Neural progenitor cell (in vitro differentiated cells): ENCODE results near the gene FER. TPM values are rescaled to one million over a fixed set of nuclear protein-coding genes. Genes with fewer than 3 reads are reported as not detected.

Source experiments
- DNase-seq: peaks from one replicate; pipeline ENCODE4 v3.0.0-alpha.2; 2016; ENCODE audit warnings: low spot score
- H2AFZ ChIP-seq: fragments of 200-600 bp; sonication (generic); replicated peaks from 2 replicates; pipeline ENCODE4 v1.6.1; 2016; ENCODE audit warnings: antibody characterized with exemption
- H3F3A ChIP-seq: fragments of 200-600 bp; sonication (generic); 2 replicates; pipeline ENCODE4 v1.6.1; 2016; ENCODE audit warnings: antibody characterized with exemption, low read depth
- H3K27ac ChIP-seq: fragments of 200-600 bp; sonication (generic); 2 replicates; pipeline ENCODE4 v1.5.1; 2016; ENCODE audit warnings: mild to moderate bottlenecking
- H3K27me3 ChIP-seq: fragments of 200-600 bp; sonication (generic); 2 replicates; pipeline ENCODE4 v1.6.1; 2016; ENCODE audit warnings: mild to moderate bottlenecking, moderate library complexity
- H3K36me3 ChIP-seq: fragments of 200-600 bp; sonication (generic); 2 replicates; pipeline ENCODE4 v1.5.1; 2016
- H3K4me1 ChIP-seq: fragments of 200-600 bp; sonication (generic); 2 replicates; pipeline ENCODE4 v1.6.1; 2016; ENCODE audit warnings: mixed run types
- H3K4me2 ChIP-seq: fragments of 200-600 bp; sonication (generic); 2 replicates; pipeline ENCODE4 v1.6.1; 2016
- H3K4me3 ChIP-seq: fragments of 200-600 bp; sonication (generic); 2 replicates; pipeline ENCODE4 v1.5.1; 2016
- H3K79me2 ChIP-seq: fragments of 200-600 bp; sonication (generic); 2 replicates; pipeline ENCODE4 v1.6.1; 2016; ENCODE audit warnings: low read depth
- H3K9ac ChIP-seq: fragments of 200-600 bp; sonication (generic); 2 replicates; pipeline ENCODE4 v1.6.1; 2016
- H3K9me3 ChIP-seq: fragments of 200-600 bp; sonication (generic); 2 replicates; pipeline ENCODE4 v1.5.1; 2016; ENCODE audit warnings: low read depth
- H4K20me1 ChIP-seq: fragments of 200-600 bp; sonication (generic); 2 replicates; pipeline ENCODE4 v1.6.1; 2016; ENCODE audit warnings: low read depth
- H3K27ac Mint-ChIP-seq: 3 replicates; pipeline ENCODE4 v1.8.0; 2021; ENCODE audit warnings: mixed read lengths
- H3K27me3 Mint-ChIP-seq: 2 replicates; pipeline ENCODE4 v1.8.0; 2022; ENCODE audit warnings: low read depth, mild to moderate bottlenecking, inconsistent platforms, moderate library complexity, mixed read lengths; ENCODE audit not compliant: insufficient read depth
- H3K36me3 Mint-ChIP-seq: 3 replicates; pipeline ENCODE4 v1.8.0; 2021; ENCODE audit warnings: mixed read lengths
- H3K4me1 Mint-ChIP-seq: 3 replicates; pipeline ENCODE4 v1.8.0; 2021; ENCODE audit warnings: mixed read lengths
- H3K4me3 Mint-ChIP-seq: 3 replicates; pipeline ENCODE4 v1.8.0; 2021; ENCODE audit warnings: mild to moderate bottlenecking, moderate library complexity, mixed read lengths
- H3K9me3 Mint-ChIP-seq: 3 replicates; pipeline ENCODE4 v1.8.0; 2020; ENCODE audit warnings: mixed read lengths
- EZH2 ChIP-seq: fragments of 200-600 bp; sonication (generic); IDR thresholded peaks from 2 replicates; pipeline ENCODE4 v1.6.1; 2017; ENCODE audit warnings: antibody characterized with exemption, mild to moderate bottlenecking, moderate library complexity
- EZH2phosphoT487 ChIP-seq: fragments of 200-600 bp; sonication (generic); IDR thresholded peaks from 2 replicates; pipeline ENCODE4 v1.6.1; 2017; ENCODE audit warnings: antibody characterized with exemption
- total RNA-seq: library from RNA; depleted of rRNA; stranded (reverse); fragments of >200 nt; gene quantifications from 2 replicates; pipeline ENCODE4 v1.2.3, GENCODE V29; 2015; ENCODE audit warnings: low replicate concordance
- TF ChIP-seq, protein P1 (sequence below): fragments of 200-600 bp; sonication (generic); IDR thresholded peaks from 2 replicates; pipeline ENCODE4 v1.5.1; 2017; ENCODE audit warnings: antibody characterized with exemption, mild to moderate bottlenecking

FER gene
- total RNA-seq, 1 donor from 2014 or later = 25.0 TPM

DNA sequence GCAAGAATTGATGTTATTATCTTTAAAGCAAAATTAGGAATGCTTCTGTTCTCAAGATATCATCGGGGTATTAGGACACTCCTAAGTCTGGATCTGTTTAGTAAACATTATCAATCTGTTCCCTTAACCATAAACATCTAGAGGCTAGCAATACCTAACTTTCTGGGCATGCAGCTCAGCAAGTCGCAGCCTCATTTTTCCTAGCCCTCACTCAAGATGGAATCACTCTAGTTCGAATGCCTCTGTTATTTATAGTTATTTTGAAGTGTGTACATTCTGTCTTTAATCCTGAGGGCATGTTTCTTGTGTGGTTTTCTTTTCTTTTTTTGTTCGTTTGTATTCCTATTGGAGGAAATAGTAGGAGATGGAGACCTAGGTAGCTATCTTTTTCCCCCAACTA is 66.9 kb downstream of the FER start:
- no peak overlapping the region for H2AFZ ChIP-seq
- peaks cover 4% of the 10 kb centered on the region for H3K9me3 Mint-ChIP-seq
- H3K4me2 ChIP-seq = no peak overlapping the region
- no peak for DNase-seq
- no peaks in the 10 kb centered on the region for H4K20me1 ChIP-seq
- H3K79me2 ChIP-seq = no peaks in the 10 kb centered on the region
- no peaks in the 10 kb centered on the region for H3K9me3 ChIP-seq
- H3K27ac ChIP-seq = no peak overlapping the region
- H3K4me3 Mint-ChIP-seq = no peak overlapping the region
- no peak overlapping the region for H3K9ac ChIP-seq
- no peaks in the 10 kb centered on the region for H3K27me3 Mint-ChIP-seq
- no peaks in the 10 kb centered on the region for H3K27me3 ChIP-seq
- peaks cover 10% of the 10 kb centered on the region for H3K4me1 ChIP-seq
- TF ChIP-seq, protein P1, sequence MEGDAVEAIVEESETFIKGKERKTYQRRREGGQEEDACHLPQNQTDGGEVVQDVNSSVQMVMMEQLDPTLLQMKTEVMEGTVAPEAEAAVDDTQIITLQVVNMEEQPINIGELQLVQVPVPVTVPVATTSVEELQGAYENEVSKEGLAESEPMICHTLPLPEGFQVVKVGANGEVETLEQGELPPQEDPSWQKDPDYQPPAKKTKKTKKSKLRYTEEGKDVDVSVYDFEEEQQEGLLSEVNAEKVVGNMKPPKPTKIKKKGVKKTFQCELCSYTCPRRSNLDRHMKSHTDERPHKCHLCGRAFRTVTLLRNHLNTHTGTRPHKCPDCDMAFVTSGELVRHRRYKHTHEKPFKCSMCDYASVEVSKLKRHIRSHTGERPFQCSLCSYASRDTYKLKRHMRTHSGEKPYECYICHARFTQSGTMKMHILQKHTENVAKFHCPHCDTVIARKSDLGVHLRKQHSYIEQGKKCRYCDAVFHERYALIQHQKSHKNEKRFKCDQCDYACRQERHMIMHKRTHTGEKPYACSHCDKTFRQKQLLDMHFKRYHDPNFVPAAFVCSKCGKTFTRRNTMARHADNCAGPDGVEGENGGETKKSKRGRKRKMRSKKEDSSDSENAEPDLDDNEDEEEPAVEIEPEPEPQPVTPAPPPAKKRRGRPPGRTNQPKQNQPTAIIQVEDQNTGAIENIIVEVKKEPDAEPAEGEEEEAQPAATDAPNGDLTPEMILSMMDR = no peak
- TF ChIP-seq EZH2 = no peak
- no peak for TF ChIP-seq EZH2phosphoT487
- H3K36me3 Mint-ChIP-seq = peaks cover 4% of the 10 kb centered on the region
- H3K36me3 ChIP-seq = no peaks in the 10 kb centered on the region
- H3F3A ChIP-seq = no peaks in the 10 kb centered on the region
- H3K4me3 ChIP-seq = no peak overlapping the region
- H3K4me1 Mint-ChIP-seq = no peaks in the 10 kb centered on the region
- no peak overlapping the region for H3K27ac Mint-ChIP-seq

DNA sequence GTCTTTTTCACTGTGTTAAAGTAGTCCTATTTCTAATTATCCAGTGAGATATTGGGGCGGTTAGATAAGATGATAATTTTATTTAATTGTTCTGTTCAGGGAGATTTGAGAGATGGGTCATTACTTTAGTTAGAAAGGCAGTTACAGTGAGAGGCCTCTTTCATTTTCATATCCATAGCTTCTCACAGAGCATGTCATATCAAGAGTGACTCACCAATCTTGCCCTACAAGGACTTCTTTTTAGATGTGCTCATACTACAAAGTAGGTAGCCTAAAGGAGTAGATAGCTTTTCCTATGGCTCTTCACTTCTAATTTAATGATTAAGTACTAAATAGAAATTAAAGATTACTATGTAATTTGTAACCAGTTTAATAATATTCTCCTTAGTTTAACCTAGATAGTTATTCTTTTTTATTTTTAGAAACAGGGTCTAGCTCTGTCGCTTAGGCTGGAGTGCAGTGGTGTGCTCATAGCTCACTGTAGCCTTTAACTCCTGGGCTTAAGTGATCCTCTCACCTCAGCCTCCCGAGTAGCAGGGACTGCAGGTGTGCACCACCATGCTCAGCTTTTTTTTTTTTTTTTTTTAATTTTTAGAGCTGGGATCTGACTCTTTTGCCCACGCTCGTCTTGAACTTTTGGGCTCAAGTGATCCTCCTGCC is 71.0 kb downstream of the FER start:
- Histone ChIP-seq H2AFZ (no peak overlapping the region), H3K36me3 (no peaks in the 10 kb centered on the region), H3K79me2 (no peaks in the 10 kb centered on the region), H3K4me1 (peaks cover 2% of the 10 kb centered on the region), H3K27me3 (no peaks in the 10 kb centered on the region), H4K20me1 (no peaks in the 10 kb centered on the region), H3K4me2 (no peak overlapping the region), H3K9ac (no peak overlapping the region), H3F3A (no peaks in the 10 kb centered on the region), H3K4me3 (no peak overlapping the region), H3K27ac (no peak overlapping the region), H3K9me3 (no peaks in the 10 kb centered on the region)
- Mint-ChIP-seq H3K27ac (no peak overlapping the region), H3K9me3 (no peaks in the 10 kb centered on the region), H3K4me1 (no peaks in the 10 kb centered on the region), H3K4me3 (no peak overlapping the region), H3K27me3 (no peaks in the 10 kb centered on the region), H3K36me3 (no peaks in the 10 kb centered on the region)
- TF ChIP-seq EZH2phosphoT487 (no peak), EZH2 (no peak)
- TF ChIP-seq, protein P1 = no peak
- DNase-seq = no peak

DNA sequence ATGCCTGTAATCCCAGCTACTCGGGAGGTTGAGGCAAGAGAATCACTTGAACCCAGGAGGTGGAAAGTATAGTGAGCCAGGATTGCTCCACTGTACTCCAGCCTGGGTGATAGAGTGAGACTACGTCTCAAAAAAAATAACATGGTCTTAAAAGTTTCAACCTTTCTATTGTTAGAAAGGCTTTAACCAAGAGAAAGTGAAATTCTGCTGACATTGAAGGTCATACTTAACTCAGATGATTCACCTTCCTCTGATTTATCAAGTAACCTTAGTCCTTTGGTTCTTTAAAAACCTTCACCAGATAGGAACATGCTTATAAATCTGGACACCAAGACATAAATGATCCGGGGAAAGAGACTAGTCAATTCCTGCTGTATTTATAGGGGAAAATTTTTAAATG is 73.3 kb downstream of the FER start:
- H3K4me1 ChIP-seq = no peaks in the 10 kb centered on the region
- no peak overlapping the region for H3K4me2 ChIP-seq
- DNase-seq = no peak
- H3K9ac ChIP-seq = no peak overlapping the region
- no peak overlapping the region for H3K4me3 ChIP-seq
- H3K27me3 ChIP-seq = no peaks in the 10 kb centered on the region
- H3K36me3 ChIP-seq = no peaks in the 10 kb centered on the region
- H3K27ac ChIP-seq = no peak overlapping the region
- no peaks in the 10 kb centered on the region for H4K20me1 ChIP-seq
- H3K9me3 ChIP-seq = no peaks in the 10 kb centered on the region
- Mint-ChIP-seq H3K9me3 (no peaks in the 10 kb centered on the region), H3K4me1 (no peaks in the 10 kb centered on the region), H3K4me3 (no peak overlapping the region), H3K36me3 (no peaks in the 10 kb centered on the region), H3K27ac (no peak overlapping the region), H3K27me3 (no peaks in the 10 kb centered on the region)
- TF ChIP-seq, protein P1 = no peak
- TF ChIP-seq EZH2 = no peak
- TF ChIP-seq EZH2phosphoT487 = no peak
- no peak overlapping the region for H2AFZ ChIP-seq
- H3F3A ChIP-seq = no peaks in the 10 kb centered on the region
- H3K79me2 ChIP-seq = no peaks in the 10 kb centered on the region
